Liver (tissue), 9 donors: ENCODE measurements around the gene TENM3. TPM values are rescaled to one million over a fixed set of nuclear protein-coding genes. Genes with fewer than 3 reads are reported as not detected.

ENCODE experiments used
- DNase-seq: peaks from one replicate; pipeline ENCODE4 v3.0.0-alpha.2; 2017; ENCODE audit warnings: low spot score
- H3K27ac ChIP-seq, 2 donors: one replicate each; pipeline ENCODE4 v1.7.0; 2013; ENCODE audit warnings: inconsistent platforms in 2 of 2, low read length in 2 of 2, control low read depth in 1 of 2, low read depth in 1 of 2, mild to moderate bottlenecking in 1 of 2
- H3K27me3 ChIP-seq, 4 donors: one replicate each; pipeline versions ENCODE4 v1.6.1 to v1.7.0; 2013; ENCODE audit warnings: low read length in 3 of 4, inconsistent platforms in 1 of 4, mild to moderate bottlenecking in 1 of 4, moderate library complexity in 1 of 4; ENCODE audit not compliant: control insufficient read depth in 4 of 4, insufficient read depth in 4 of 4
- H3K36me3 ChIP-seq, 4 donors: one replicate each; pipeline versions ENCODE4 v1.6.1 to v1.7.0; 2013; ENCODE audit warnings: low read length in 3 of 4, mild to moderate bottlenecking in 3 of 4, low read depth in 1 of 4, moderate library complexity in 1 of 4; ENCODE audit not compliant: control insufficient read depth in 4 of 4, insufficient read depth in 3 of 4
- H3K4me1 ChIP-seq, 4 donors: one replicate each; pipeline versions ENCODE4 v1.6.1 to v1.7.0; 2013; ENCODE audit warnings: low read length in 3 of 4, mild to moderate bottlenecking in 3 of 4, moderate library complexity in 1 of 4; ENCODE audit not compliant: control insufficient read depth in 4 of 4, insufficient read depth in 4 of 4
- H3K4me3 ChIP-seq, 3 donors: one replicate each; pipeline versions ENCODE4 v1.6.1 to v1.7.0; 2013; ENCODE audit warnings: low read length in 3 of 3, control low read depth in 1 of 3, low read depth in 1 of 3, mild to moderate bottlenecking in 1 of 3
- H3K9ac ChIP-seq, 2 donors: one replicate each; pipeline ENCODE4 v1.7.0; 2013; ENCODE audit warnings: low read length in 2 of 2, mild to moderate bottlenecking in 2 of 2, moderate library complexity in 2 of 2, control low read depth in 1 of 2, low read depth in 1 of 2
- H3K9me3 ChIP-seq, 4 donors: one replicate each; pipeline versions ENCODE4 v1.6.1 to v1.7.0; 2013; ENCODE audit warnings: low read length in 3 of 4; ENCODE audit not compliant: control insufficient read depth in 4 of 4
- FOXA1 ChIP-seq: IDR thresholded peaks from 2 replicates; pipeline ENCODE4 v1.6.1; 2016; ENCODE audit warnings: antibody characterized with exemption
- FOXA2 ChIP-seq: IDR thresholded peaks from 2 replicates; pipeline ENCODE4 v1.6.1; 2016; ENCODE audit warnings: antibody characterized with exemption
- GABPA ChIP-seq, 2 donors: IDR thresholded peaks in 1 of 2; conservative IDR thresholded peaks in 1 of 2; 2 replicates each; pipeline ENCODE4 v1.6.1; 2016; ENCODE audit warnings: antibody characterized with exemption in 2 of 2, mild to moderate bottlenecking in 1 of 2, moderate library complexity in 1 of 2
- HNF4G ChIP-seq: IDR thresholded peaks from 2 replicates; pipeline ENCODE4 v1.6.1; 2016; ENCODE audit warnings: antibody characterized with exemption
- JUND ChIP-seq, 2 donors: IDR thresholded peaks; 2 replicates each; pipeline ENCODE4 v1.6.1; 2016; ENCODE audit warnings: antibody characterized with exemption in 2 of 2
- NR2F2 ChIP-seq: IDR thresholded peaks from 2 replicates; pipeline ENCODE4 v1.6.1; 2016; ENCODE audit warnings: antibody characterized with exemption
- RAD21 ChIP-seq, 2 donors: IDR thresholded peaks; 2 replicates each; pipeline ENCODE4 v1.6.1; 2016; ENCODE audit warnings: antibody characterized with exemption in 2 of 2, mild to moderate bottlenecking in 2 of 2
- REST ChIP-seq: IDR thresholded peaks from 2 replicates; pipeline ENCODE4 v1.6.1; 2016; ENCODE audit warnings: antibody characterized with exemption, mild to moderate bottlenecking
- RXRA ChIP-seq, 2 donors: IDR thresholded peaks; 2 replicates each; pipeline ENCODE4 v1.6.1; 2017 to 2018; ENCODE audit warnings: antibody characterized with exemption in 2 of 2, mild to moderate bottlenecking in 1 of 2
- SP1 ChIP-seq: IDR thresholded peaks from 2 replicates; pipeline ENCODE4 v1.6.1; 2018; ENCODE audit warnings: antibody characterized with exemption, mild to moderate bottlenecking
- TAF1 ChIP-seq: conservative IDR thresholded peaks from 2 replicates; pipeline ENCODE4 v1.6.1; 2016; ENCODE audit warnings: antibody characterized with exemption, mild to moderate bottlenecking
- YY1 ChIP-seq: IDR thresholded peaks from 2 replicates; pipeline ENCODE4 v1.6.1; 2016; ENCODE audit warnings: antibody characterized with exemption, mild to moderate bottlenecking
- WGBS: extraction: QIAGEN DNeasy Blood & Tissue Kit; methylation state at CpG from one replicate; pipeline ENCODE4 v1.1.7; 2013; 5-methylcytosine and 5-hydroxymethylcytosine counted together
- polyA plus RNA-seq, 2 donors: library from polyadenylated mRNA; stranded (reverse) in 1 of 2; unstranded in 1 of 2; fragments of 200-250 nt in 1 of 2; fragments of >200 nt in 1 of 2; fragmentation: Nextera tagmentation in 1 of 2; extraction: Ambion mirVana in 1 of 2; gene quantifications; one replicate each; pipeline versions ENCODE4 v1.2.1 to v1.2.3, GENCODE V29; 2013 to 2015
- total RNA-seq, 2 donors: library from RNA; depleted of rRNA; stranded (reverse); fragments of >200 nt; gene quantifications; one replicate each; pipeline ENCODE4 v1.2.3, GENCODE V29; 2014
- donor health status: healthy.
- donor health status: healthy.
- donor health status: healthy.
- donor health status: healthy.
- donor health status: healthy.

Gene TENM3
- total and polyA plus RNA-seq, 4 donors, result 0.32 to 16.8 (median 0.70) TPM

- DNase-seq, result no peak
- H3K4me1 ChIP-seq, result no peaks in the 10 kb centered on the region
- no peaks in the 10 kb centered on the region for H3K9me3 ChIP-seq
- H3K9ac ChIP-seq, result no peak overlapping the region
- TF ChIP-seq TAF1 (no peak), RAD21 (IDR thresholded peaks at IDR 0.05) (no peak), HNF4G (no peak), RXRA (IDR thresholded peaks at IDR 0.05) (no peak), FOXA2 (no peak), SP1 (no peak)
- no peak overlapping the region for H3K27ac ChIP-seq
- no peaks in the 10 kb centered on the region for H3K27me3 ChIP-seq
- H3K36me3 ChIP-seq, result no peaks in the 10 kb centered on the region
- WGBS, result 84% methylated on average over 11 of the region's 11 CpGs
- no peak overlapping the region for H3K4me3 ChIP-seq
These were observed 12.9 kb upstream of the TENM3 start for GRCh38 chr4:182230256-182230655.

- no peak overlapping the region for H3K27ac ChIP-seq
- WGBS, result 77% methylated on average over 4 of the region's 4 CpGs
- no peaks in the 10 kb centered on the region for H3K36me3 ChIP-seq
- no peaks in the 10 kb centered on the region for H3K27me3 ChIP-seq
- no peak for TF ChIP-seq FOXA1
- TF ChIP-seq HNF4G, result no peak
- TF ChIP-seq TAF1, result no peak
- no peak for TF ChIP-seq RAD21 (IDR thresholded peaks at IDR 0.05)
- no peak for TF ChIP-seq JUND (IDR thresholded peaks at IDR 0.05)
- no peak for TF ChIP-seq RXRA (IDR thresholded peaks at IDR 0.05)
- no peak for DNase-seq
- no peak overlapping the region for H3K4me3 ChIP-seq
- no peaks in the 10 kb centered on the region for H3K9me3 ChIP-seq
- no peaks in the 10 kb centered on the region for H3K4me1 ChIP-seq
- no peak overlapping the region for H3K9ac ChIP-seq
These were observed 12.1 kb upstream of the TENM3 start for GRCh38 chr4:182231080-182231479.

GRCh38 chr4:182231496-182231895 is 11.7 kb upstream of the TENM3 start:
- Histone ChIP-seq H3K4me3 (no peak overlapping the region), H3K27me3 (no peaks in the 10 kb centered on the region), H3K36me3 (no peaks in the 10 kb centered on the region), H3K4me1 (no peaks in the 10 kb centered on the region), H3K9ac (no peak overlapping the region), H3K27ac (no peak overlapping the region), H3K9me3 (no peaks in the 10 kb centered on the region)
- no peak for TF ChIP-seq REST
- WGBS, result 72% methylated on average over 5 of the region's 5 CpGs
- DNase-seq, result no peak

- DNase-seq, result no peak
- Histone ChIP-seq H3K9ac (no peak overlapping the region), H3K4me1 (no peaks in the 10 kb centered on the region), H3K36me3 (no peaks in the 10 kb centered on the region), H3K27ac (no peak overlapping the region), H3K9me3 (no peaks in the 10 kb centered on the region), H3K4me3 (no peak overlapping the region), H3K27me3 (no peaks in the 10 kb centered on the region)
- TF ChIP-seq RXRA (IDR thresholded peaks at IDR 0.05), result no peak
- TF ChIP-seq HNF4G, result no peak
- no peak for TF ChIP-seq TAF1
- no peak for TF ChIP-seq FOXA1
- TF ChIP-seq FOXA2, result no peak
- TF ChIP-seq YY1, result no peak
- TF ChIP-seq REST, result no peak
- TF ChIP-seq NR2F2, result no peak
- no peak for TF ChIP-seq GABPA (IDR thresholded peaks at IDR 0.05 in 1 of 2, conservative IDR thresholded peaks at IDR 0.05 in 1 of 2)
- no peak for TF ChIP-seq SP1
- WGBS, result 85% methylated on average over 12 of the region's 12 CpGs
These were observed 9.7 kb upstream of the TENM3 start for GRCh38 chr4:182233310-182234090.
